NCI-H2227 treated with DMSO at 0.1 percent for 48 hours (cell line): ENCODE data around the gene ZNF470.

Experiments
- DNase-seq: peaks from one replicate; lab custom pipeline; 2025; lab: John Stamatoyannopoulos, UW

The ZNF470 gene

GRCh38 chr19:56567274-56568120 is at the start of gene ZNF470:
Gene ZNF470, plus strand, starts transcription at chr19:56567468. Its CDS starts 2,844 bp downstream, at chr19:56570312.
- peak; percentile 99 for DNase-seq

- DNase-seq = no peak
Measured at GRCh38 chr19:56525214-56525860, 41.9 kb upstream of the ZNF470 start.

GRCh38 chr19:56537442-56537841 is 29.8 kb upstream of the ZNF470 start:
- DNase-seq = no peak

GRCh38 chr19:56538254-56538760 is 29.0 kb upstream of the ZNF470 start:
- DNase-seq = peak; percentile 100

GRCh38 chr19:56538761-56539263 is 28.5 kb upstream of the ZNF470 start, which contains the start of gene ZFP28:
Gene ZFP28, plus strand, starts transcription at chr19:56538948. Its CDS starts 71 bp downstream, at chr19:56539019.
- DNase-seq = peak; percentile 96

- no peak for DNase-seq
Measured at GRCh38 chr19:56543776-56544175, 23.5 kb upstream of the ZNF470 start.

- DNase-seq = no peak
Measured at GRCh38 chr19:56547535-56547934, 19.7 kb upstream of the ZNF470 start.

GRCh38 chr19:56554272-56554869 is 12.9 kb upstream of the ZNF470 start:
- no peak for DNase-seq

- no peak for DNase-seq
Measured at GRCh38 chr19:56562766-56563165, 4.5 kb upstream of the ZNF470 start.

GRCh38 chr19:56566904-56567273 is 379 bp upstream of the ZNF470 start:
- peak; percentile 90 for DNase-seq

- DNase-seq = no peak
Measured at GRCh38 chr19:56572589-56572988, 5.3 kb downstream of the ZNF470 start.

GRCh38 chr19:56573914-56574313 is 6.6 kb downstream of the ZNF470 start:
- no peak for DNase-seq

GRCh38 chr19:56577719-56578602 is 10.7 kb downstream of the ZNF470 start:
- no peak for DNase-seq

GRCh38 chr19:56594446-56594782 is 27.1 kb downstream of the ZNF470 start:
- no peak for DNase-seq

GRCh38 chr19:56594783-56595547 is 27.7 kb downstream of the ZNF470 start, which contains the start of gene ZNF71:
Gene ZNF71, plus strand, starts transcription at chr19:56595302. Its CDS starts 6,257 bp downstream, at chr19:56601559.
- DNase-seq = peak; percentile 99

GRCh38 chr19:56595548-56595899 is 28.3 kb downstream of the ZNF470 start:
- DNase-seq = peak; percentile 82

- no peak for DNase-seq
Measured at GRCh38 chr19:56596676-56597075, 29.4 kb downstream of the ZNF470 start.

GRCh38 chr19:56597696-56598095 is 30.4 kb downstream of the ZNF470 start:
- no peak for DNase-seq

- DNase-seq = no peak
Measured at GRCh38 chr19:56601375-56601774, 34.1 kb downstream of the ZNF470 start.

- DNase-seq = no peak
Measured at GRCh38 chr19:56603829-56604228, 36.6 kb downstream of the ZNF470 start.
